ENCODE data around the gene FADS2. TPM values are rescaled to one million over a fixed set of nuclear protein-coding genes. Genes with fewer than 3 reads are reported as not detected.

The FADS2 gene
- total and polyA plus RNA-seq, 4 donors = 44.5 to 165 (median 78.8) TPM

DNA sequence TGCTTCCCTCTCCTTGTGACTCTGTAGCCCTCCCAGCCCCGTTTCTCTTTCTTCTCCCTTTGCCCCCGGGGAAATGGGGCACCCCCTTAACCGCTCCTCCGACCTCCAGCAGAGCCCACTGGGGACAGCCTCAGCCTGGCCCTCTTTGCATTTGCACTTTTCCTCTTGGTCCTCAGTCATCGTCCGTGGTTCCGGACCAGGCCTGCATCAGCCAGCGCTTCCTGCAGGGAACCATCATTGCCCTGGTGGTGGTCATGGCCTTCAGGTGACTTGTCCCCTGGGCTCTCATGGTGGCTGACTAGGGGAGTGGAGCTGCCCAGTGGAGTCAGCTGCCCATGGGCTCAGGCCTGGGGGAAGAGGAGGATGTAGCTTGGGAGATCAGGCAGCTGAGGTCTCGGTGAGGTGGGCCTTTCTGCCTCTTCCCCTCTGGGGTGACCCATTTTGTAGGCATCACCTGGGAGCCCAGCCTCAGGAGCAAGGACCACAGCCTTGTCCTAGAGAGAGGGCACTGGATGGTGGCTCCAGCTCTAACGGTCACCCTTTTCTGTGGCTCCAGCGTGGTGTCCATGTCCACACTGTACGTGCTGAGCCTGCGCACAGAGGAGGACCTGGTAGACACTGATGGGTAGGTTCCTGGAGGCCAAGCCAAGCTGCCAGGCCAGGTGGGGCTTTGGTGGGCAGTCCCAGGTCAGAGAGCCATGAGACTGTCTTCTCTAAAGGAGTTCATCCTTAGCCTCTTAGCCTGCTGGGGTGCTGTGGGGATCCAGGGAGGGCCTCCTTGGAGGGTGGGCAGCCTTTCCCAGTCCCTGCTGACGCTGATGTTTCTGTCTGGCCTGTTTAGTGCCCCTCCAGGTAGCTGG is 48.2 kb upstream of the FADS2 start:
- Histone ChIP-seq H3K36me3 (ENCODE audit: control insufficient read depth in 4 of 4, insufficient read depth in 4 of 4, low read length in 4 of 4) (peaks cover 0 to 14% (median 10%) of the 10 kb centered on the region in 4 donors), H3K27me3 (ENCODE audit: control insufficient read depth in 3 of 3, insufficient read depth in 3 of 3, low read length in 2 of 3) (no peaks in the 10 kb centered on the region), H3K27ac (ENCODE audit: low read depth in 1 of 2, low read length in 1 of 2) (no peak overlapping the region), H3K4me1 (ENCODE audit: control insufficient read depth in 5 of 5, insufficient read depth in 5 of 5, low read length in 5 of 5) (peaks cover 0 to 2% (median 0%) of the 10 kb centered on the region in 5 donors), H3K9me3 (ENCODE audit: control insufficient read depth in 4 of 4, insufficient read depth in 3 of 4, low read length in 3 of 4) (no peaks in the 10 kb centered on the region), H3K4me3 (no peak overlapping the region), H3K9ac (ENCODE audit: insufficient read depth in 1 of 2, low read length in 2 of 2) (no peak overlapping the region)
- ATAC-seq (ENCODE audit: insufficient read depth, low FRiP score) (no peak), DNase-seq (no peak)
- 87 to 93% methylated on average over 14 of the region's 14 CpGs for WGBS, 2 donors
- TF ChIP-seq, protein P1, sequence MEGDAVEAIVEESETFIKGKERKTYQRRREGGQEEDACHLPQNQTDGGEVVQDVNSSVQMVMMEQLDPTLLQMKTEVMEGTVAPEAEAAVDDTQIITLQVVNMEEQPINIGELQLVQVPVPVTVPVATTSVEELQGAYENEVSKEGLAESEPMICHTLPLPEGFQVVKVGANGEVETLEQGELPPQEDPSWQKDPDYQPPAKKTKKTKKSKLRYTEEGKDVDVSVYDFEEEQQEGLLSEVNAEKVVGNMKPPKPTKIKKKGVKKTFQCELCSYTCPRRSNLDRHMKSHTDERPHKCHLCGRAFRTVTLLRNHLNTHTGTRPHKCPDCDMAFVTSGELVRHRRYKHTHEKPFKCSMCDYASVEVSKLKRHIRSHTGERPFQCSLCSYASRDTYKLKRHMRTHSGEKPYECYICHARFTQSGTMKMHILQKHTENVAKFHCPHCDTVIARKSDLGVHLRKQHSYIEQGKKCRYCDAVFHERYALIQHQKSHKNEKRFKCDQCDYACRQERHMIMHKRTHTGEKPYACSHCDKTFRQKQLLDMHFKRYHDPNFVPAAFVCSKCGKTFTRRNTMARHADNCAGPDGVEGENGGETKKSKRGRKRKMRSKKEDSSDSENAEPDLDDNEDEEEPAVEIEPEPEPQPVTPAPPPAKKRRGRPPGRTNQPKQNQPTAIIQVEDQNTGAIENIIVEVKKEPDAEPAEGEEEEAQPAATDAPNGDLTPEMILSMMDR (IDR thresholded peaks at IDR 0.05; ENCODE audit: control extremely low read depth, extremely low read depth) = no peak

GRCh38 chr11:61780581-61781162 is 47.4 kb upstream of the FADS2 start:
- Histone ChIP-seq H3K27ac (ENCODE audit: low read depth in 1 of 2, low read length in 1 of 2) (no peak overlapping the region), H3K27me3 (ENCODE audit: control insufficient read depth in 3 of 3, insufficient read depth in 3 of 3, low read length in 2 of 3) (no peaks in the 10 kb centered on the region), H3K4me1 (ENCODE audit: control insufficient read depth in 5 of 5, insufficient read depth in 5 of 5, low read length in 5 of 5) (peaks cover 0 to 2% (median 0%) of the 10 kb centered on the region in 5 donors), H3K4me3 (no peak overlapping the region), H3K9ac (ENCODE audit: insufficient read depth in 1 of 2, low read length in 2 of 2) (no peak overlapping the region), H3K36me3 (ENCODE audit: control insufficient read depth in 4 of 4, insufficient read depth in 4 of 4, low read length in 4 of 4) (peaks cover 0 to 19% (median 14%) of the 10 kb centered on the region in 4 donors), H3K9me3 (ENCODE audit: control insufficient read depth in 4 of 4, insufficient read depth in 3 of 4, low read length in 3 of 4) (no peaks in the 10 kb centered on the region)
- TF ChIP-seq, protein P1 (IDR thresholded peaks at IDR 0.05; ENCODE audit: control extremely low read depth, extremely low read depth) = no peak
- WGBS, 2 donors = 84 to 92% methylated on average over 8 to 9 of the region's 9 CpGs
- ATAC-seq (ENCODE audit: insufficient read depth, low FRiP score) (no peak), DNase-seq (no peak)

DNA sequence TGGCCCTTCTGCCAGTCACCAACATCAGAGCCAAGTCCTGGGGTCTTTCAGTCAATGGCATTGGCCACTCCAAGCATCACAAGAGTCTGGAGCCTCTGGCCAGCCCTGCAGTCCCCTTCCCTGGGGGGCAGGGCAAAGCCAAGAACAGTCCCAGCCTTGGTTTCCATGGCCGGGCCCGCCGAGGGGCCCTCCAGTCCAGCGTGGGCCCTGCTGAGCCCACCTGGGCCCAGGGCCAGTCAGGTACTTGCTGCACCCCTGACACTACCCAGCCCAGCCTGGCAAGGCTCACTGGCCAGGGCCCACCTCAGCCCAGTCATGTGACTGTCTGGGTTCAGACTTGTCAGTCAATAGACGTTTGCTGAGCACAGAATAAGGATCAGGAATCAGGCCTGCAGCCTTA is 46.5 kb upstream of the FADS2 start:
- Histone ChIP-seq H3K36me3 (ENCODE audit: control insufficient read depth in 4 of 4, insufficient read depth in 4 of 4, low read length in 4 of 4) (peaks cover 0 to 28% (median 17%) of the 10 kb centered on the region in 4 donors), H3K4me3 (no peak overlapping the region), H3K4me1 (ENCODE audit: control insufficient read depth in 5 of 5, insufficient read depth in 5 of 5, low read length in 5 of 5) (peaks cover 0 to 2% (median 0%) of the 10 kb centered on the region in 5 donors), H3K27me3 (ENCODE audit: control insufficient read depth in 3 of 3, insufficient read depth in 3 of 3, low read length in 2 of 3) (no peaks in the 10 kb centered on the region), H3K27ac (ENCODE audit: low read depth in 1 of 2, low read length in 1 of 2) (no peak overlapping the region), H3K9ac (ENCODE audit: insufficient read depth in 1 of 2, low read length in 2 of 2) (no peak overlapping the region), H3K9me3 (ENCODE audit: control insufficient read depth in 4 of 4, insufficient read depth in 3 of 4, low read length in 3 of 4) (no peaks in the 10 kb centered on the region)
- DNase-seq (no peak), ATAC-seq (ENCODE audit: insufficient read depth, low FRiP score) (no peak)
- TF ChIP-seq, protein P1 (IDR thresholded peaks at IDR 0.05; ENCODE audit: control extremely low read depth, extremely low read depth) = no peak
- WGBS, 2 donors = 85 to 88% methylated on average over 5 of the region's 5 CpGs
